HUES6 (cell line): ENCODE data around the gene OR11G2.
"Not testable (repeated sequence)": the region's sequence is repeated elsewhere in the genome, so short reads cannot be mapped to it uniquely, and the experiment has no call there.

ENCODE experiments used
- H3K27ac ChIP-seq: 2 replicates; pipeline ENCODE4 v1.7.0; 2013; ENCODE audit warnings: low read depth, mild to moderate bottlenecking, low read length, inconsistent platforms
- H3K27me3 ChIP-seq: 2 replicates; pipeline ENCODE4 v1.6.1; 2013; ENCODE audit warnings: low read length; ENCODE audit not compliant: control insufficient read depth, insufficient read depth
- H3K36me3 ChIP-seq: 2 replicates; pipeline ENCODE4 v1.6.1; 2013; ENCODE audit warnings: low read length; ENCODE audit not compliant: control insufficient read depth, insufficient read depth
- H3K4me1 ChIP-seq: 2 replicates; pipeline ENCODE4 v1.6.1; 2013; ENCODE audit warnings: low read length; ENCODE audit not compliant: control insufficient read depth, insufficient read depth
- H3K4me3 ChIP-seq: 2 replicates; pipeline ENCODE4 v1.5.1; 2013; ENCODE audit warnings: low read depth, low read length
- H3K9ac ChIP-seq: one replicate; pipeline ENCODE4 v1.6.1; 2013; ENCODE audit warnings: mild to moderate bottlenecking, low read length
- H3K9me3 ChIP-seq: 2 replicates; pipeline ENCODE4 v1.6.1; 2013; ENCODE audit warnings: low read depth, low read length; ENCODE audit not compliant: control insufficient read depth, insufficient read depth

Gene OR11G2

DNA sequence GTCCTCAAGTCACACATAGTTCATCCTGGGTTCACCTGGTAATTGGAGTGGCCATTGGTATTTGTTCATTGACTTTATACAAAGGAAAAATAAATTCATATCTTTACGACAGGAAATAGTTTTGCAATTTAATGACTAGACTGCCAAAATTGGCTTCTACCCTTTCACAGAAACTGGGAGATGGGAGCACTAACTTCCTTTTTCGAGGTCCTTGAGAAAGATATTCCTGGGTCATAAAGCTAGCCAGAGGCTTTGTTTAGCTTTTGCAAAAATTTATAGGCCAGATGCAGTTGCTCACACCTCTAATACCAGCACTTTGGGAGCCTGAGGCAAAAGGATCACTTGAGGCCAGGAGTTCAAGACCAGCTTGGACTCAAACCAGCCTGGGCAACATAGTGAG lies 10.2 kb upstream of the OR11G2 start:
- Histone ChIP-seq H3K4me3 (no peak overlapping the region), H3K9ac (no peak overlapping the region), H3K27ac (no peak overlapping the region), H3K27me3 (no peaks in the 10 kb centered on the region; the same call in 1 of the 2 replicates), H3K36me3 (no peaks in the 10 kb centered on the region), H3K4me1 (no peaks in the 10 kb centered on the region), H3K9me3 (peaks cover 41% of the 10 kb centered on the region; the same call in 1 of the 2 replicates)

DNA sequence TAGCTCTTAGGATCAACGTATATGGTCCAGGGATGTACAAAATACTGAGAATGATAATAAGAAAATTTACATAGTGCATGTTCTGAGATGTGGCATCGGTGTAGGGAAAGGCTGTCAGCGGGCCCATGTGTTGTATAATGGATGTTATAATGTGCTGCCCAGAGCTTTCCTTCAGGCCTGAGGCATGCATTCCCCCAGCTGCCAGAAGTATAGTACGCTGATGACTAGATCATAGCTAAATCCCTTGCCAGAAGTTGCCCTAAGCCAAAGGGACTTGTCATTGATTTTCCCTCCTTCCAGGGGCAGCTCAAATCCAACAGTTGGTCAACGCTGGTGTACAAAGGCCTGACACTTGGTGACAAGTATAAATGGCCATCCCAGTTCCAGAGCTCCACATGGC lies 6.5 kb upstream of the OR11G2 start:
- H3K9ac ChIP-seq, result no peak overlapping the region
- H3K4me1 ChIP-seq, result no peaks in the 10 kb centered on the region
- no peak overlapping the region for H3K27ac ChIP-seq
- H3K4me3 ChIP-seq, result no peak overlapping the region
- no peaks in the 10 kb centered on the region; the same call in 1 of the 2 replicates for H3K27me3 ChIP-seq
- peaks cover 35% of the 10 kb centered on the region; the same call in 1 of the 2 replicates for H3K9me3 ChIP-seq
- H3K36me3 ChIP-seq, result no peaks in the 10 kb centered on the region

DNA sequence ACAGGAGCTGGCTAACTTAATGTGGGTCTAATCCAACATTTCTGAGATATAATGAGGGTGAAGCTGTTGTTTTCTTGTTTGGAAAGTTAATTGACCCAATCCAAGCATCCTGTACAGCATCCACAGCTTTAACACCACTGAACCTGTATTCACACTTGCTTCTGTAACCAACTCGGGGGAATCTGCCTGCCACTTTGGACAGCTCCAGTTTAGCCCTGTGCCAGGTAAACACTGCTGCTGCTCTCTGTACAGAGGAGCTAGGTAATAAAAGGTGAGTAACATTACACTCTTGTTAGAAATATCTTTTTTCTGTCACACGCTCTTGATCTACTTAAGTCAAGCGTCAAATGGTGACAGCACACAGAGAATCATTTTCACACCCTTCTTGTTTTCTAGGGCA lies 700 bp downstream of the OR11G2 start:
- no peak overlapping the region for H3K4me3 ChIP-seq
- H3K4me1 ChIP-seq, result no peaks in the 10 kb centered on the region
- H3K9me3 ChIP-seq, result peaks cover 47% of the 10 kb centered on the region; the same call in 1 of the 2 replicates
- no peaks in the 10 kb centered on the region for H3K27me3 ChIP-seq
- no peak overlapping the region for H3K27ac ChIP-seq
- no peaks in the 10 kb centered on the region for H3K36me3 ChIP-seq
- H3K9ac ChIP-seq, result no peak overlapping the region

DNA sequence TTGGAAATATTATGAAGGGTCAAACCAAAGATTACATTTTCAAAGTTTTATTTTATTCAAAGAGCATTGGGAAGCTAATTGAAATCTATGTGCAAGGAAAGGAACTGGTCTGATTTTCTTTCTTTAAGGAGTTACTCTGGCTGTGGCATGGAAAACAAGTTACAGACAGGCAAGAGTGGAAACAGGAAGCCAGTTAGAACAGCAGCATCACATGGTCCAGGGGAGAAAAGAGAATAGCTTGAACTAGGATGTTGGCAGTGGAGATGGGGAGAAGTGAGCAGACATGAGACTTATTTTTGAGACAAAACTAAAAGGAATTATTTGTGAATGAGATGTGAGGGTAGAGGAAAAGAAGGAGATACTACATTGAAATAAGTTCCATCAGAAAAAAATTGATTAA lies 3.4 kb downstream of the OR11G2 start:
- Histone ChIP-seq H3K9ac (no peak overlapping the region), H3K9me3 (peaks cover 51% of the 10 kb centered on the region; the same call in 1 of the 2 replicates), H3K4me1 (no peaks in the 10 kb centered on the region), H3K36me3 (no peaks in the 10 kb centered on the region), H3K27ac (no peak overlapping the region), H3K27me3 (no peaks in the 10 kb centered on the region), H3K4me3 (no peak overlapping the region)

DNA sequence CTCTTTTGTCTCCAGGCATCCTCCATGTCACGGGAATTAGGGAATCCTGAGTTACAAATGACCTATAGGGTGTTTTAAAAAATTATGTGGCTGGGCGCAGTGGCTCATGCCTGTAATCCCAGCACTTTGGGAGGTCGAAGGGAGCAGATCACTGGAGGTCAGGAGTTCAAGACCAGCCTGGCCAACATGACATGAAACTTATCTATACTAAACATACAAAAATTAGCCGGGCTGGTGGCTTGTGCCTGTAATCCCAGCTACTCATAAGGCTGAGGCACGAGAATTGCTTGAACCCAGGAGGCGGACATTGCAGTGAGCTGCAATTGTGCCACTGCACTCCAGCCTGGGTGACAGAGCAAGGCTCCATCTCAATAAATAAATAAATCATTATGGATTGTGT lies 4.5 kb downstream of the OR11G2 start:
- not testable (repeated sequence) for H3K27me3 ChIP-seq, H3K27ac ChIP-seq, H3K4me1 ChIP-seq, H3K9ac ChIP-seq, H3K4me3 ChIP-seq, H3K36me3 ChIP-seq
- peaks cover 52% of the 10 kb centered on the region; the same call in 1 of the 2 replicates for H3K9me3 ChIP-seq

DNA sequence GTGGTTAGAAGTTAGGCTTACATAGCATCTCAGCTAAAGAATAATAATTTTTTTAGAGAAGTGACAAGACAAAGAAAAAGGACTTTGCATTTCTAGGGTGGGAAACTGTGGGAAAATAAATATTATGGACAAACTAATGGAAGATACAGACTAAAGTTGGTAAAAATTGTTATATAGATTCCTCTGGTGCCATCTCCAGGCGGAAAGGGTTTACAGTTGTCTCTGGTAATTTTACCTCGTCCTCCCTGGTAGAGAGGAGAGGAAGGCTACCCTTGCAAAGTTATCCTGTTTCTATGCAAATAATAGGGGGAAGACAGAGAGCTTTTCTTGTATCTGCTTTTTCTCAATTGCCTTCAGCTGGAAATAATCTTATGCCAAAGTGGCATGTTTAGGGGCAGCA lies 5.2 kb downstream of the OR11G2 start:
- H3K9me3 ChIP-seq, result peaks cover 49% of the 10 kb centered on the region; the same call in 1 of the 2 replicates
- H3K27me3 ChIP-seq, result no peaks in the 10 kb centered on the region

DNA sequence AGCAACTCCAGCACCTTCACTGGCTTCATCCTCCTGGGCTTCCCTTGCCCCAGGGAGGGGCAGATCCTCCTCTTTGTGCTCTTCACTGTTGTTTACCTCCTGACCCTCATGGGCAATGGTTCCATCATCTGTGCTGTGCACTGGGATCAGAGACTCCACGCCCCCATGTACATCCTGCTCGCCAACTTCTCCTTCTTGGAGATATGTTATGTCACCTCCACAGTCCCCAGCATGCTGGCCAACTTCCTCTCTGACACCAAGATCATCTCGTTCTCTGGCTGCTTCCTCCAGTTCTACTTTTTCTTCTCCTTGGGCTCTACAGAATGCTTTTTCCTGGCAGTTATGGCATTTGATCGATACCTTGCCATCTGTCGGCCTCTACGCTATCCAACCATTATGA lies 6.8 kb downstream of the OR11G2 start:
- H3K36me3 ChIP-seq, result no peaks in the 10 kb centered on the region

More for the DNA sequence above, 5.2 kb downstream of the OR11G2 start:
- Histone ChIP-seq H3K27ac (no peak overlapping the region), H3K36me3 (no peaks in the 10 kb centered on the region), H3K4me3 (no peak overlapping the region), H3K4me1 (no peaks in the 10 kb centered on the region), H3K9ac (no peak overlapping the region)

DNA sequence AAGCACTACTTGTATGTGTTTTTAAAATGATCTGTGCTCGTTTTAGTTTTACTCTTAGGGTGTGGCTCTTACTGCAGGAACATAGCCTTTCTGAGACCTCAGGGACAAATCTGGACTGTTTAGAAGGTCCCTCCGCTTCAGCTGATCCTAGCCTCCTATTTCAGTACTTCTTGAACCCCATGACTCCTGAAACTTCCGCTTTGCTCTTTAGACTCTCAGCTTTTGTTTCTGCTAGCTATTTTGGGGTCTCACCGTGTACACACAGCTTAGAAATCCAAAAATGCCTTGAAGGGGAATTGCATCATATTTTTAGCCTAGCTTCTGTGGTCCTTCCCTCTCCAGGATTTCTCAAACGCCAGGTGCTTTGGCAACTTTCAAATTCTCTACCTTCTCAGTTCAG lies 8.3 kb downstream of the OR11G2 start:
- Histone ChIP-seq H3K4me1 (no peaks in the 10 kb centered on the region), H3K9ac (no peak overlapping the region), H3K27me3 (no peaks in the 10 kb centered on the region), H3K27ac (no peak overlapping the region), H3K9me3 (peaks cover 37% of the 10 kb centered on the region; the same call in 1 of the 2 replicates), H3K36me3 (no peaks in the 10 kb centered on the region), H3K4me3 (no peak overlapping the region)

More for the DNA sequence above, 6.8 kb downstream of the OR11G2 start:
- Histone ChIP-seq H3K4me1 (no peaks in the 10 kb centered on the region), H3K9me3 (peaks cover 46% of the 10 kb centered on the region; the same call in 1 of the 2 replicates), H3K4me3 (no peak overlapping the region), H3K27me3 (no peaks in the 10 kb centered on the region), H3K27ac (no peak overlapping the region), H3K9ac (no peak overlapping the region)

DNA sequence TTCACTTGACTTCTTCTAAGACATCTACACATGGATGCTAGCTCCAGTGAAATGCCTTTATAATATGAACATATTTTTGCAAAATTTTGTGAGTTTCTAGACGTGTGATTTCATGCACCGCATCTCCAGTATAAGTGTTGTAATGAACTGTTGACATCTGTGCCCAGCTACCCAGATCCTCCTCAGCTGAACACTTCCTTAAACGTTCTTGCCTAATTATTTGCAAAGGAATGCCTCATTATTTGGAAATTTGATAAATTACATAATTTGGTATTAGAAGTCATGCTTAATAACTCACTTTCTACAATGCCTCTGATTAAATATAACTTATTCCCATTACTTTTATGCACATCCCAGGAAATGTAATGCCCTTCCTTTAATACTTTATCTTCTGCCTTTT lies 14.0 kb downstream of the OR11G2 start:
- Histone ChIP-seq H3K4me1 (no peaks in the 10 kb centered on the region), H3K27me3 (no peaks in the 10 kb centered on the region), H3K27ac (no peak overlapping the region), H3K4me3 (no peak overlapping the region), H3K9ac (no peak overlapping the region), H3K9me3 (peaks cover 36% of the 10 kb centered on the region; the same call in 1 of the 2 replicates), H3K36me3 (no peaks in the 10 kb centered on the region)

DNA sequence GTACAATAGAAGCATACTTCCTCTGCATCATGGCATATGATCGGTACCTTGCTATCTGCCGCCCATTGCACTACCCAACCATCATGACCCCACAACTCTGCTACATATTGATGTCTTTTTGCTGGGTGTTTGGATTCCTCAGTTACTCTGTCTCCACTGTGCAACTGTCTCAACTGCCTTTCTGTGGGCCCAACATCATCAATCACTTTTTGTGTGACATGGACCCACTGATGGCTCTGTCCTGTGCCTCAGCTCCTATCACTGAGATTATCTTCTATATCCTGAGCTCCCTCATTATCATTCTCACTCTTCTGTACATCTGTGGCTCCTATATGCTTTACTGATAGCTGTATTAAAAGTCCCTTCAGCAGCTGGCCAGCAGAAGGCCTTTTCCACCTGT lies 18.9 kb downstream of the OR11G2 start:
- no peaks in the 10 kb centered on the region for H3K36me3 ChIP-seq
- H3K27ac ChIP-seq, result no peak overlapping the region
- H3K4me3 ChIP-seq, result no peak overlapping the region
- no peaks in the 10 kb centered on the region for H3K4me1 ChIP-seq
- peaks cover 37% of the 10 kb centered on the region; the same call in 1 of the 2 replicates for H3K9me3 ChIP-seq
- H3K27me3 ChIP-seq, result no peaks in the 10 kb centered on the region
- H3K9ac ChIP-seq, result no peak overlapping the region

DNA sequence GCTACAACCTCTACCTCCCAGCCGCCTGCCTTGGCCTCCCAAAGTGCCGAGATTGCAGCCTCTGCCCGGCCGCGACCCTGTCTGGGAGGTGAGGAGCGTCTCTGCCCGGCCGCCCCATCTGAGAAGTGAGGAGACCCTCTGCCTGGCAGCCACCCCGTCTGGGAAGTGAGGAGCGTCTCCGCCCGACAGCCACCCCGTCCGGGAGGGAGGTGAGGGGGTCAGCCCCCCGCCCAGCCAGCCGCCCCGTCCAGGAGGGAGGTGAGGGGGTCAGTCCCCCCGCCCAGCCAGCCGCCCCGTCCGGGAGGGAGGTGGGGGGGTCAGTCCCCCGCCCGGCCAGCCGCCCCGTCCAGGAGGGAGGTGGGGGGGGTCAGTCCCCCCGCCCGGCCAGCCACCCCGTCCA lies 21.7 kb downstream of the OR11G2 start:
- not testable (repeated sequence) for H3K36me3 ChIP-seq, H3K4me1 ChIP-seq, H3K4me3 ChIP-seq, H3K9ac ChIP-seq, H3K27me3 ChIP-seq, H3K27ac ChIP-seq
- H3K9me3 ChIP-seq, result peaks cover 34% of the 10 kb centered on the region; the same call in 1 of the 2 replicates

DNA sequence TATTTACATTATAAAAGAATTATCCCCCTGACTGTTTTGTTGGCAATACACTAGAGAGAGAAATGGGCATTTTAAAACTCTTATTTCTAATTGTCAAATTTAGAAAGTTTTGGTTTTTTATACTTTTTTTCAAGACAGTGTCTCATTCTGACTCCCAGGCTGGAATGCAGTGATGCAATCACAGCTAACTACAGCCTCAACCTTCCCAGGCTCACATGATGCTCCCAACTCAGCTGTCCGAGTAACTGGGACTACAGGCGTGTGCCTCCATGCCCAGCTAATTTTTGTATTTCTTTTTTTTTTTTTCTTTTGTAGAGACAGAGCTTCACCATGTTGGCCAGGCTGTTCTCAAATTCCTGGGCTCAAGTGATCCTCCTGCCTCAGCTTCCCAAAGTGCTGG lies 24.5 kb downstream of the OR11G2 start:
- H3K9ac ChIP-seq, result no peak overlapping the region
- no peak overlapping the region for H3K27ac ChIP-seq
- peaks cover 24% of the 10 kb centered on the region; the same call in 1 of the 2 replicates for H3K9me3 ChIP-seq
- peaks cover 3% of the 10 kb centered on the region; the same call in 1 of the 2 replicates for H3K4me1 ChIP-seq
- no peaks in the 10 kb centered on the region for H3K36me3 ChIP-seq
- no peaks in the 10 kb centered on the region for H3K27me3 ChIP-seq
- H3K4me3 ChIP-seq, result no peak overlapping the region
